WERI-Rb-1 (cell line): ENCODE measurements around the gene XRCC1.

Experiments
- DNase-seq: peaks from one replicate; pipeline ENCODE4 v3.0.0-alpha.2; 2020
- H3K27ac ChIP-seq: fragments of 250-450 bp; sonication (Bioruptor Pico); 2 replicates; pipeline ENCODE4 v1.5.1; 2020; ENCODE audit warnings: mild to moderate bottlenecking, moderate library complexity
- H3K27me3 ChIP-seq: fragments of 250-450 bp; sonication (Bioruptor Pico); 2 replicates; pipeline ENCODE4 v1.5.1; 2021; ENCODE audit warnings: mild to moderate bottlenecking, low read depth, moderate library complexity; ENCODE audit not compliant: insufficient read depth, severe bottlenecking
- H3K36me3 ChIP-seq: fragments of 250-450 bp; sonication (Bioruptor Pico); 2 replicates; pipeline ENCODE4 v1.5.1; 2020; ENCODE audit warnings: mild to moderate bottlenecking, moderate library complexity
- H3K4me3 ChIP-seq: 2 replicates; pipeline ENCODE4 v1.5.1; 2011; ENCODE audit warnings: low read depth, mild to moderate bottlenecking, control low read depth, low read length
- H3K9me3 ChIP-seq: fragments of 250-450 bp; sonication (Bioruptor Pico); 2 replicates; pipeline ENCODE4 v1.5.1; 2021; ENCODE audit warnings: mild to moderate bottlenecking, moderate library complexity; ENCODE audit not compliant: severe bottlenecking
- CTCF ChIP-seq: IDR thresholded peaks from 2 replicates; pipeline ENCODE4 v1.5.1; 2011; ENCODE audit warnings: low read depth, mild to moderate bottlenecking, control low read depth, inconsistent platforms, low read length

XRCC1 gene

GRCh38 chr19:43495082-43495481 lies 80.2 kb downstream of the XRCC1 start:
- H3K9me3 ChIP-seq, result no peaks in the 10 kb centered on the region
- no peak overlapping the region for H3K27ac ChIP-seq
- no peak overlapping the region for H3K4me3 ChIP-seq
- no peak for DNase-seq
- TF ChIP-seq CTCF, result no peak
- H3K36me3 ChIP-seq, result peaks cover 25% of the 10 kb centered on the region
- H3K27me3 ChIP-seq, result no peaks in the 10 kb centered on the region
